Activated CD8-positive, alpha-beta T cell treated with anti-CD3 and anti-CD28 coated beads, Interleukin-2, amount 10 ng/mL, durations not matched to agents 7 days and 5 days (primary cell): Measurements from ENCODE around the gene SERF2. TPM values are rescaled to one million over a fixed set of nuclear protein-coding genes. Genes with fewer than 3 reads are reported as not detected.
"Not testable (repeated sequence)": the region's sequence is repeated elsewhere in the genome, so short reads cannot be mapped to it uniquely, and the experiment has no call there.

ENCODE experiments used
- ATAC-seq: fragments of 150-1000 bp; cut with Tn5 transposase; one replicate; pipeline ENCODE4 v1.10.0; 2021; ENCODE audit warnings: moderate library complexity
- CTCF ChIA-PET: fragments of 350-600 bp; sonication (Branson Sonifier 250); formaldehyde crosslinking; loops from one replicate; lab custom pipeline; 2021; ENCODE audit warnings: antibody characterized with exemption; lab: Charles Lee
- POLR2A ChIA-PET: fragments of 350-600 bp; sonication (Branson Sonifier 250); formaldehyde crosslinking; loops from one replicate; lab custom pipeline; 2021; ENCODE audit warnings: antibody characterized with exemption; lab: Charles Lee
- DNase-seq: peaks from one replicate; pipeline ENCODE4 v3.0.0-alpha.2; 2020
- H3K27ac Mint-ChIP-seq: one replicate; pipeline ENCODE4 v1.8.0; 2021; ENCODE audit warnings: mild to moderate bottlenecking, mixed read lengths
- H3K27me3 Mint-ChIP-seq: one replicate; pipeline ENCODE4 v1.8.0; 2021; ENCODE audit warnings: low read depth, mixed read lengths
- H3K36me3 Mint-ChIP-seq: one replicate; pipeline ENCODE4 v1.8.0; 2021; ENCODE audit warnings: low read depth, mixed read lengths
- H3K4me1 Mint-ChIP-seq: one replicate; pipeline ENCODE4 v1.8.0; 2021; ENCODE audit warnings: low read depth, mixed read lengths
- H3K4me3 Mint-ChIP-seq: one replicate; pipeline ENCODE4 v1.8.0; 2021; ENCODE audit warnings: mild to moderate bottlenecking, mixed read lengths
- H3K9me3 Mint-ChIP-seq: one replicate; pipeline ENCODE4 v1.8.0; 2022; ENCODE audit warnings: mixed read lengths; ENCODE audit not compliant: insufficient read depth
- microRNA-seq: library from miRNA; unstranded; fragments of <30 nt; microRNA quantifications from one replicate; pipeline ENCODE4 v1.2.0, GENCODE V29; 2022
- total RNA-seq, 2 experiments: library from RNA; stranded (reverse); gene quantifications; one replicate each; pipeline ENCODE4 v1.2.3, GENCODE V29; 2021

The SERF2 gene
- total RNA-seq, 2 experiments from 2014 or later, result 1,025 to 1,042 TPM

- ATAC-seq, result not testable (repeated sequence)
These were observed 38.7 kb downstream of the SERF2 start for GRCh38 chr15:43830691-43831275.

GRCh38 chr15:43831519-43832052, 39.5 kb downstream of the SERF2 start:
- Mint-ChIP-seq H3K4me3 (peak overlapping the region; percentile 26), H3K4me1 (peaks cover 45% of the 10 kb centered on the region), H3K27ac (peak overlapping the region; percentile 50), H3K36me3 (peaks cover 69% of the 10 kb centered on the region)
- CTCF ChIA-PET, result interaction anchor here (1.1 to 1.3 kb wide), 4 partner anchors 9 to 669 kb away, joined by 3 to 4 read pairs (median 3); partner anchors contain the start of gene ELL3
- DNase-seq, ATAC-seq, H3K27me3 Mint-ChIP-seq, H3K9me3 Mint-ChIP-seq: not testable (repeated sequence)
- POLR2A ChIA-PET, result interaction anchor here (0.6 to 1.9 kb wide), 6 partner anchors 10 to 38 kb away, joined by 3 to 10 read pairs (median 4); partner anchors contain the start of genes HYPK and SERINC4

More at GRCh38 chr15:43830691-43831275, 38.7 kb downstream of the SERF2 start:
- CTCF ChIA-PET, result interaction anchor here (1.2 kb wide), 2 partner anchors 54 to 670 kb away, joined by 3 to 4 read pairs; partner anchors contain the start of gene ELL3
- Mint-ChIP-seq H3K4me3 (peak overlapping the region; percentile 85), H3K27ac (peak overlapping the region; percentile 11), H3K4me1 (peaks cover 47% of the 10 kb centered on the region), H3K36me3 (peaks cover 64% of the 10 kb centered on the region)
- POLR2A ChIA-PET, result interaction anchor here (0.6 to 1.9 kb wide), 6 partner anchors 9 to 38 kb away, joined by 3 to 10 read pairs (median 4); partner anchors contain the start of genes HYPK and SERINC4
- DNase-seq, H3K9me3 Mint-ChIP-seq, H3K27me3 Mint-ChIP-seq: not testable (repeated sequence)

DNA sequence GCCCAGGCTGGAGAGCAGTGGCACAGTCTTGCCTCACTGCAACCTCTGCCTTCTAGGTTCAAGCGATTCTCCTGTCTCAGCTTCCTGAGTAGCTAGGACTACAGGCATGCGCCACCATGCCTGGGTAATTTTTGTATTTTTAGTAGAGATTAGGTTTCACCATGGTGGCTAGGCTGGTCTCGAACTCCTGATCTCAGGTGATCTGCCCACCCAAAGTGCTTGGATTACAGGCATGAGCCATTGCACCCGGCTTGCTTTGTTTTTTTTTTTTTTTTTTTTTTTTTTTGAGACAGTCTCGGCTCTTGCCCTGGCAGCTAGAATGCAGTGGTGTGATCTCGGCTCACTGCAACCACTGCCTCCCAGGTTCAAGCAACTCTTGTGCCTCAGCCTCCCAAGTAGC, 40.4 kb downstream of the SERF2 start:
- DNase-seq, H3K9me3 Mint-ChIP-seq, H3K4me3 Mint-ChIP-seq, H3K27me3 Mint-ChIP-seq, ATAC-seq: not testable (repeated sequence)
- POLR2A ChIA-PET, result interaction anchor here (1.0 to 1.4 kb wide), 2 partner anchors 28 to 39 kb away, joined by 3 to 6 read pairs; no protein-coding TSS in a partner anchor
- Mint-ChIP-seq H3K36me3 (peaks cover 66% of the 10 kb centered on the region), H3K4me1 (peaks cover 44% of the 10 kb centered on the region), H3K27ac (peak overlapping the region; percentile 29)
- CTCF ChIA-PET, result interaction anchor here (0.8 to 1.3 kb wide), 4 partner anchors 8 to 28 kb away, joined by 3 read pairs; partner anchors contain the start of gene MFAP1

DNA sequence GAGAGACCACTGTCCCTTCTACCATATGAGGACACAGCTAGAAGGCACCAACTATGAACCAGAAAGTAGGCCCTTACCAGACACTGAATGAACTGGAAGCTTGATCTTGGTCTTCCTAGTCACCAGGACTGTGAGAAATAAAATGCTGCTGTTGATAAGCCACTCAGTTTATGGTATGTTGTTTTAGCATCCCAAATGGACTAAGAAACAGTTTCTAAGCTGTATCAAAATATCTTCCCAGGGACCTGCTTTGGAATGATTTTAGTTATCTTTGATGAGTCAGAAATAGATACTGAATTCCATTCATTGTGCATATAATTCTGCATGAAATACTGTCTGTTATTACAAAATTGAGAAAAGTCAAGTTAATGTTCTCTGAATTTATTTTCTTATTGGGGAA, 53.3 kb downstream of the SERF2 start:
- Mint-ChIP-seq H3K27me3 (no peaks in the 10 kb centered on the region), H3K4me3 (no peak overlapping the region), H3K36me3 (peaks cover 47% of the 10 kb centered on the region), H3K27ac (no peak overlapping the region), H3K9me3 (no peaks in the 10 kb centered on the region), H3K4me1 (no peaks in the 10 kb centered on the region)
- POLR2A ChIA-PET, result no interaction called here
- DNase-seq (no peak), ATAC-seq (no peak)
- CTCF ChIA-PET, result no interaction called here

Small RNA genes lying within 50 kb of the gene (microRNA-seq; reads per million reads assigned to microRNA genes)
- gene MIR1282, result not detected

Other genes with a start within 250 kb of the SERF2 start
- gene PPIP5K1, start 202.1 kb upstream of the SERF2 start, total RNA-seq, result 10 to 100 TPM; 42.5 to 48.3 TPM
- not detected for gene CKMT1B, start 198.3 kb upstream of the SERF2 start, total RNA-seq
- under 1 TPM; 0.40 to 0.52 TPM for gene STRC, start 173.5 kb upstream of the SERF2 start, total RNA-seq
- gene CATSPER2, start 143.5 kb upstream of the SERF2 start, total RNA-seq, result 1 to 10 TPM; 6.0 to 9.1 TPM
- gene CKMT1A, start 98.5 kb upstream of the SERF2 start, total RNA-seq, result not detected
- 100 to 1,000 TPM; 306 to 313 TPM for gene PDIA3, start 45.9 kb upstream of the SERF2 start, total RNA-seq
- 1 to 10 TPM; 3.1 to 4.4 TPM for gene ELL3, start 15.4 kb upstream of the SERF2 start, total RNA-seq
- under 1 TPM; 0.21 to 0.39 TPM for gene SERINC4, start 7.9 kb downstream of the SERF2 start, total RNA-seq
- 10 to 100 TPM; 15.8 to 19.9 TPM for gene HYPK, start 8.3 kb downstream of the SERF2 start, total RNA-seq
- gene MFAP1, start 32.4 kb downstream of the SERF2 start, total RNA-seq, result 10 to 100 TPM; 35.8 to 40.1 TPM
- gene WDR76, start 34.7 kb downstream of the SERF2 start, total RNA-seq, result 10 to 100 TPM; 87.0 to 88.7 TPM